HEK293 (cell line): Measurements from ENCODE around the gene PACS1.

Experiments
- CTCF ChIA-PET: fragments of 350-600 bp; formaldehyde crosslinking; extraction: SDS; loops from one replicate; lab custom pipeline; 2021; ENCODE audit warnings: antibody characterized with exemption; lab: Yijun Ruan, JAX
- POLR2A ChIA-PET: fragments of 300-600 bp; formaldehyde crosslinking; extraction: SDS; loops from one replicate; lab custom pipeline; 2020; ENCODE audit warnings: antibody characterized with exemption, inconsistent platforms; lab: Yijun Ruan, JAX
- H3K27ac ChIP-seq: fragments of 200-500 bp; sonication (Bioruptor generic); 2 replicates; pipeline ENCODE4 v1.5.1; 2014; ENCODE audit warnings: low read depth, low read length, control low read depth, inconsistent platforms; ENCODE audit errors: extremely low read depth
- H3K36me3 ChIP-seq, 2 experiments: fragments of 200-500 bp in 1 of 2; sonication (Bioruptor generic) in 1 of 2; 1 replicate in 1 of 2; 2 replicates in 1 of 2; pipeline ENCODE4 v1.5.1; 2014 to 2017; ENCODE audit warnings: inconsistent platforms in 2 of 2, low read length in 2 of 2; ENCODE audit not compliant: control insufficient read depth in 2 of 2, insufficient read depth in 1 of 2
- H3K4me1 ChIP-seq: fragments of 200-500 bp; sonication (Bioruptor generic); 2 replicates; pipeline ENCODE4 v1.5.1; 2014; ENCODE audit warnings: mild to moderate bottlenecking, low read length, inconsistent platforms; ENCODE audit not compliant: control insufficient read depth, insufficient read depth
- H3K4me3 ChIP-seq: 2 replicates; pipeline ENCODE4 v1.5.1; 2011; ENCODE audit warnings: low read depth, mild to moderate bottlenecking, control low read depth, low read length, moderate library complexity
- H3K9me3 ChIP-seq: fragments of 200-500 bp; sonication (Bioruptor generic); 2 replicates; pipeline ENCODE4 v1.5.1; 2014; ENCODE audit warnings: low read depth, low read length, inconsistent platforms; ENCODE audit not compliant: control insufficient read depth, insufficient read depth
- KLF9 ChIP-seq: fragments of 450-650 bp; formaldehyde crosslinking; IDR thresholded peaks from 2 replicates; pipeline ENCODE4 v1.5.1; 2016; ENCODE audit warnings: missing biosample characterization, missing genetic modification characterization, low read depth
- RBAK ChIP-seq: fragments of 450-650 bp; formaldehyde crosslinking; IDR thresholded peaks from 2 replicates; pipeline ENCODE4 v1.5.1; 2016; ENCODE audit warnings: missing biosample characterization, missing genetic modification characterization
- ZBTB48 ChIP-seq: fragments of 450-650 bp; formaldehyde crosslinking; IDR thresholded peaks from 2 replicates; pipeline ENCODE4 v1.5.1; 2016; ENCODE audit warnings: missing biosample characterization, missing genetic modification characterization
- ZFHX2 ChIP-seq: fragments of 450-650 bp; formaldehyde crosslinking; conservative IDR thresholded peaks from 2 replicates; pipeline ENCODE4 v1.5.1; 2016; ENCODE audit warnings: missing biosample characterization, missing genetic modification characterization
- ZFP37 ChIP-seq: fragments of 450-650 bp; formaldehyde crosslinking; IDR thresholded peaks from 2 replicates; pipeline ENCODE4 v1.5.1; 2016; ENCODE audit warnings: missing biosample characterization, missing genetic modification characterization
- ZNF114 ChIP-seq: fragments of 450-650 bp; formaldehyde crosslinking; IDR thresholded peaks from 2 replicates; pipeline ENCODE4 v1.5.0; 2017; ENCODE audit warnings: missing biosample characterization, missing genetic modification characterization
- ZNF23 ChIP-seq: fragments of 450-650 bp; formaldehyde crosslinking; IDR thresholded peaks from 2 replicates; pipeline ENCODE4 v1.5.1; 2016; ENCODE audit warnings: missing biosample characterization, missing genetic modification characterization, borderline replicate concordance
- ZNF280C ChIP-seq: fragments of 450-650 bp; formaldehyde crosslinking; IDR thresholded peaks from 2 replicates; pipeline ENCODE4 v1.5.1; 2016; ENCODE audit warnings: missing biosample characterization, missing genetic modification characterization
- ZNF280D ChIP-seq: fragments of 450-650 bp; formaldehyde crosslinking; IDR thresholded peaks from 2 replicates; pipeline ENCODE4 v1.5.1; 2016; ENCODE audit warnings: missing biosample characterization, missing genetic modification characterization
- ZNF514 ChIP-seq: fragments of 450-650 bp; formaldehyde crosslinking; IDR thresholded peaks from 2 replicates; pipeline ENCODE4 v1.5.1; 2016; ENCODE audit warnings: missing biosample characterization, missing genetic modification characterization
- ZNF521 ChIP-seq: fragments of 450-650 bp; formaldehyde crosslinking; IDR thresholded peaks from 2 replicates; pipeline ENCODE4 v1.5.1; 2017; ENCODE audit warnings: missing biosample characterization, mild to moderate bottlenecking, missing genetic modification characterization
- ZNF544 ChIP-seq: fragments of 450-650 bp; formaldehyde crosslinking; IDR thresholded peaks from 2 replicates; pipeline ENCODE4 v1.5.0; 2017; ENCODE audit warnings: missing biosample characterization, missing genetic modification characterization
- ZNF670 ChIP-seq: fragments of 450-650 bp; formaldehyde crosslinking; IDR thresholded peaks from 2 replicates; pipeline ENCODE4 v1.5.1; 2016; ENCODE audit warnings: missing biosample characterization, missing genetic modification characterization, low read depth
- ZXDB ChIP-seq: fragments of 450-650 bp; formaldehyde crosslinking; IDR thresholded peaks from 2 replicates; pipeline ENCODE4 v1.5.1; 2016; ENCODE audit warnings: missing biosample characterization, missing genetic modification characterization
- TF ChIP-seq, protein P1 (sequence below): fragments of 450-650 bp; formaldehyde crosslinking; IDR thresholded peaks from 2 replicates; pipeline ENCODE4 v1.5.1; 2016; ENCODE audit warnings: missing biosample characterization, missing genetic modification characterization, low read depth

PACS1 gene

GRCh38 chr11:66181632-66182315, 111.7 kb downstream of the PACS1 start:
- ChIA-PET POLR2A (no interaction called here), CTCF (interaction anchor here (1.2 kb wide), 1 partner anchor 45 kb away, joined by 5 read pairs; no protein-coding TSS in a partner anchor)
- Histone ChIP-seq H3K9me3 (no peaks in the 10 kb centered on the region), H3K36me3 (no peaks in the 10 kb centered on the region), H3K4me1 (no peaks in the 10 kb centered on the region), H3K27ac (no peak overlapping the region), H3K4me3 (no peak overlapping the region)
- no peak for TF ChIP-seq ZXDB (tag by site-specific recombination)
- peak; percentile 13; the same call in 1 of the 2 replicates for TF ChIP-seq ZFHX2
- TF ChIP-seq ZFP37 (tag by site-specific recombination): no peak
- TF ChIP-seq ZNF544 (tag by site-specific recombination): no peak
- no peak for TF ChIP-seq RBAK (tag by site-specific recombination)

DNA sequence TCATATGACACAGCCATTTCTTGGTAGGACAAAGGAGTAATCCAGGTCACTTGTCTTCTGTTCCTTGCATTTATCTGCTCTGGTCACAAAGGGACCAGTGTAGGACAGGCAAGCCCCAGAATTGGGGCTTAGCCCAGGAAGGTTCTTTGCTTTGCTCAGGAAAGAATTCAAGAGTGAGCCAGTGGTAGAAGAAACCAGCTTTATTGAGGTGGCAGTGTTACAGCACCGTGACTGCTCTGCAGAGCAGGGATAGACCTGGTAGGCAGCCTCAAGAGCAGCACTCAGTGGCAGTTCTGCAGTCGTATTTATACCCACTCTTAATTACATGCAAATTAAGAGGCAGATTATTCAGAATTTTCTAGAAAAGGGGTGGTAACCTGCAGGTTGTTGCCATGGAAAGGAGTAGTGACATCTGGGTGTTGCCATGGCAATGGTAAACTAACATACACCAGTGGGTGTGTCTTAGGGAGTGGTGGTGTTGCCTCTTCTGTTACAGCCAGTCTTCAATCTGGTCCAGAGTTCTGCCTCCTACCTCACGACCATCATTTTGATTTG, 113.5 kb downstream of the PACS1 start:
- CTCF ChIA-PET: no interaction called here
- Histone ChIP-seq H3K27ac (no peak overlapping the region), H3K9me3 (no peaks in the 10 kb centered on the region), H3K4me3 (no peak overlapping the region), H3K4me1 (no peaks in the 10 kb centered on the region), H3K36me3 (no peaks in the 10 kb centered on the region)
- TF ChIP-seq KLF9 (tag by site-specific recombination): 0 out of 2 replicates have a peak, but pooled peaks have one; percentile 21
- TF ChIP-seq ZBTB48 (tag by site-specific recombination): no peak
- POLR2A ChIA-PET: no interaction called here

DNA sequence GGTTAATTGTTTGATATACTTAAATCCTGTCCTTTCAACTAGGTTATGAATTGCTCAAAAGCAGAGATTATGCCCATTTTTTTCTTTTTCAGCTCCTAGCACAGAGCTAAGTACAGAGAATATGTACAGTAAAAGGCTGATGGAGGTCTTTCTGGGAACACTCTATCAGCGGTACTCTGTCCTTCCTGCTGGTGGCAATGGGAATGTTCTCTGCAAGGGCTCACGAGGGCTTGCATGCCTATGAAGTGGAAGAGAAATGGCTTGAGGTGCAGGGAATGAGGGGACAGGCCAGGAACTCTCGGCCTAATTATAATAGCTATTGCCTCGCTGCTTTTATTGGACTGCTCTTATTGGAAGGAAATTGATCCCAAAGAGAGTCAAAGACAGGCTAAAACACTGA, 114.7 kb downstream of the PACS1 start:
- Histone ChIP-seq H3K4me3 (no peak overlapping the region), H3K27ac (no peak overlapping the region), H3K36me3 (no peaks in the 10 kb centered on the region), H3K9me3 (no peaks in the 10 kb centered on the region), H3K4me1 (no peaks in the 10 kb centered on the region)
- TF ChIP-seq ZNF114 (tag by site-specific recombination) (no peak), ZNF280C (tag by site-specific recombination) (no peak), ZNF23 (no peak), ZNF514 (no peak), ZNF280D (tag by site-specific recombination) (no peak), ZNF521 (no peak), ZNF670 (tag by site-specific recombination) (no peak)
- TF ChIP-seq, protein P1, sequence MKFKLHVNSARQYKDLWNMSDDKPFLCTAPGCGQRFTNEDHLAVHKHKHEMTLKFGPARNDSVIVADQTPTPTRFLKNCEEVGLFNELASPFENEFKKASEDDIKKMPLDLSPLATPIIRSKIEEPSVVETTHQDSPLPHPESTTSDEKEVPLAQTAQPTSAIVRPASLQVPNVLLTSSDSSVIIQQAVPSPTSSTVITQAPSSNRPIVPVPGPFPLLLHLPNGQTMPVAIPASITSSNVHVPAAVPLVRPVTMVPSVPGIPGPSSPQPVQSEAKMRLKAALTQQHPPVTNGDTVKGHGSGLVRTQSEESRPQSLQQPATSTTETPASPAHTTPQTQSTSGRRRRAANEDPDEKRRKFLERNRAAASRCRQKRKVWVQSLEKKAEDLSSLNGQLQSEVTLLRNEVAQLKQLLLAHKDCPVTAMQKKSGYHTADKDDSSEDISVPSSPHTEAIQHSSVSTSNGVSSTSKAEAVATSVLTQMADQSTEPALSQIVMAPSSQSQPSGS: no peak
- POLR2A ChIA-PET: no interaction called here
- CTCF ChIA-PET: interaction anchor here (1.0 to 2.5 kb wide), 2 partner anchors 38 to 50 kb away, joined by 3 to 8 read pairs; no protein-coding TSS in a partner anchor
